MM.1S (cell line): ENCODE results near the gene CMTM2.

Source experiments
- CTCF ChIP-seq: fragments of 300-600 bp; sonication (generic); IDR thresholded peaks from 2 replicates; pipeline ENCODE4 v1.5.1; 2016; ENCODE audit warnings: antibody characterized with exemption, low read length, mixed read lengths
- EZH2 ChIP-seq: fragments of 300-600 bp; sonication (generic); optimal IDR thresholded peaks from 2 replicates; pipeline ENCODE3; 2017; ENCODE audit warnings: low read depth, mild to moderate bottlenecking, antibody characterized with exemption, low read length, mixed read lengths
- EZH2phosphoT487 ChIP-seq: fragments of 300-600 bp; sonication (generic); IDR thresholded peaks from 2 replicates; pipeline ENCODE4 v1.6.1; 2018; ENCODE audit warnings: antibody characterized with exemption, low read length

- TF ChIP-seq CTCF (no peak), EZH2 (no peak), EZH2phosphoT487 (no peak)
Observed at GRCh38 chr16:66621973-66622372, 42.7 kb downstream of the CMTM2 start.
